Esophagus muscularis mucosa (tissue), 3 donors: Measurements from ENCODE around the gene WDR62.

ENCODE experiments used
- CTCF ChIP-seq, 3 experiments: fragments of 200-600 bp in 2 of 3; fragments of 450-650 bp in 1 of 3; sonication (generic) in 2 of 3; IDR thresholded peaks; one replicate each; pipeline ENCODE4 v1.5.1; 2017 to 2019; ENCODE audit warnings: antibody characterized with exemption in 3 of 3, mild to moderate bottlenecking in 2 of 3, moderate library complexity in 1 of 3
- POLR2A ChIP-seq: fragments of 450-650 bp; IDR thresholded peaks from one replicate; pipeline ENCODE4 v1.6.1; 2017; ENCODE audit warnings: antibody characterized with exemption, moderate library complexity, mild to moderate bottlenecking, low read depth

GRCh38 chr19:36081894-36082293, 27.2 kb downstream of the WDR62 start:
- TF ChIP-seq CTCF (IDR thresholded peaks at IDR 0.05), result no peak
- TF ChIP-seq POLR2A, result no peak
